Heart right ventricle (tissue), 16 donors: ENCODE results near the gene PEX26. TPM values are rescaled to one million over a fixed set of nuclear protein-coding genes. Genes with fewer than 3 reads are reported as not detected.

Experiments
- ATAC-seq, 8 donors: fragments of 200-7000 bp; cut with Tn5 transposase; one replicate each; pipeline ENCODE4 v1.9.1; 2020; ENCODE audit warnings: mild to moderate bottlenecking in 8 of 8, moderate library complexity in 8 of 8, moderate number of reproducible peaks in 1 of 8
- DNase-seq, 2 donors: peaks; one replicate each; pipeline ENCODE4 v3.0.0-alpha.2; 2020
- H3K27ac ChIP-seq, 10 donors: fragments of 200-600 bp; sonication (generic) in 2 of 10; one replicate each; pipeline versions ENCODE4 v1.5.0 to v1.8.0; 2020 to 2022; ENCODE audit warnings: mild to moderate bottlenecking in 3 of 10
- H3K27me3 ChIP-seq, 7 donors: fragments of 200-600 bp; one replicate each; pipeline ENCODE4 v1.8.0; 2021 to 2022; ENCODE audit warnings: mild to moderate bottlenecking in 2 of 7
- H3K36me3 ChIP-seq, 9 donors: fragments of 200-600 bp; sonication (generic) in 1 of 9; one replicate each; pipeline versions ENCODE4 v1.5.0 to v1.8.0; 2020 to 2022; ENCODE audit warnings: mild to moderate bottlenecking in 2 of 9
- H3K4me1 ChIP-seq, 9 donors: fragments of 200-600 bp; sonication (generic) in 1 of 9; one replicate each; pipeline versions ENCODE4 v1.5.0 to v1.8.0; 2020 to 2022; ENCODE audit warnings: mild to moderate bottlenecking in 4 of 9
- H3K4me3 ChIP-seq, 10 donors: fragments of 200-600 bp; sonication (generic) in 2 of 10; one replicate each; pipeline versions ENCODE4 v1.5.0 to v1.8.0; 2020 to 2022; ENCODE audit warnings: mild to moderate bottlenecking in 7 of 10, moderate library complexity in 2 of 10
- H3K9me3 ChIP-seq, 11 donors: fragments of 200-600 bp in 10 of 11; sonication (generic) in 2 of 11; one replicate each; pipeline versions ENCODE4 v1.5.0 to v1.8.0; 2013 to 2022; ENCODE audit warnings: mild to moderate bottlenecking in 2 of 11, control low read depth in 1 of 11, moderate library complexity in 1 of 11
- CTCF ChIP-seq, 9 donors: fragments of 200-600 bp; sonication (generic) in 2 of 9; IDR thresholded peaks; one replicate each; pipeline versions ENCODE4 v1.5.0 to v1.8.0; 2021 to 2022; ENCODE audit warnings: antibody characterized with exemption in 9 of 9, mild to moderate bottlenecking in 5 of 9, moderate library complexity in 1 of 9
- whole genome bisulfite sequencing, 2 donors: extraction: QIAGEN DNeasy Blood & Tissue Kit; methylation state at CpG; one replicate each; pipeline ENCODE4 v1.1.7; 2013; ENCODE audit warnings: inconsistent platforms in 1 of 2; 5-methylcytosine and 5-hydroxymethylcytosine counted together
- intact Hi-C, 10 donors: fragments of 100-400 bp; cut with DNase I; formaldehyde crosslinking; loops; one replicate each; pipeline versions ENCODE4 v1.11.1 to v1.14.2; 2022
- polyA plus RNA-seq, 2 donors: library from polyadenylated mRNA; stranded (reverse); fragments of 200-250 nt; gene quantifications; one replicate each; pipeline ENCODE4 v1.2.3, GENCODE V29; 2013
- total RNA-seq, 10 donors: library from RNA; stranded (reverse); fragmentation: NEBNext Ultra II Directional in 3 of 10; extraction: Animal tissue kit (Norgen Biotek cat#: 25700) in 3 of 10; gene quantifications; one replicate each; pipeline versions ENCODE4 v1.2.1 to v1.2.4, GENCODE V29; 2021 to 2023
- donor health status: Arrhythmogenic right ventricular cardiomyopathy.
- donor health status: ischemic (EF 13 %, LVEDD 7.1; RV severe dilation, severe dysfunction).
- donor health status: healthy with polysubstance abuse.
- donor health status: DM: no; HTN: yes; CAD: no.
- donor health status: DM: no; HTN: no; CAD: no.
- donor health status: ischemic (EF 25% LVEDD 6.9; RV normal size, moderate dysfunction).
- donor health status: ischemic (EF 25% LVEDD 5.7; RV mildly dilated, moderate dysfunction).
- donor health status: healthy.
- donor health status: DM: yes; HTN: yes; CAD: no.
- donor health status: Ischemic cardiomyopathy.
- donor health status: ischemic (EF 35%, LVEDD 5.7; RV mildly dilated, moderate dysfunction).
- donor health status: nonischemic (EF 11% LVEDD 7.7; RV severe dilation, severe dysfunction).
- donor health status: DM: yes; HTN: yes; CAD: no.
- donor health status: PGD.
- donor health status: ischemic (EF 29% LVEDD 5.4; RV normal size, mild dysfunction).
- donor health status: nonischemic (EF 23%, LVEDD 6.1; RV moderate dilation, normal function).

The PEX26 gene
- total and polyA plus RNA-seq, 12 donors, result 8.3 to 27.1 (median 20.2) TPM

GRCh38 chr22:18114976-18115652 is 37.3 kb downstream of the PEX26 start:
- Histone ChIP-seq H3K4me3 (no peak overlapping the region), H3K9me3 (no peaks in the 10 kb centered on the region), H3K27me3 (peaks cover 0 to 47% (median 2%) of the 10 kb centered on the region in 7 donors), H3K4me1 (peaks cover under 1 to 97% (median 45%) of the 10 kb centered on the region in 9 donors), H3K36me3 (no peaks in the 10 kb centered on the region), H3K27ac (peak overlapping the region; percentile 20 to 94 (median 76))
- WGBS, 2 donors, result 80 to 89% methylated on average over 15 of the region's 15 CpGs
- TF ChIP-seq CTCF (IDR thresholded peaks at IDR 0.05), result no peak
- intact Hi-C loops, result no loop called here
- DNase-seq (no peak), ATAC-seq (no peak)

- Histone ChIP-seq H3K27ac (peak overlapping the region; percentile 31 to 94 (median 76)), H3K27me3 (peaks cover 0 to 39% (median 0%) of the 10 kb centered on the region in 7 donors), H3K36me3 (no peaks in the 10 kb centered on the region), H3K4me1 (peaks cover 0 to 97% (median 41%) of the 10 kb centered on the region in 9 donors), H3K9me3 (no peaks in the 10 kb centered on the region), H3K4me3 (no peak overlapping the region)
- ATAC-seq (peak in 7 of 8 donors; percentile 1 to 44 (median 25)), DNase-seq (no peak)
- TF ChIP-seq CTCF (IDR thresholded peaks at IDR 0.05), result no peak
- intact Hi-C loops, result no loop called here
- 47 to 54% methylated on average over 8 of the region's 8 CpGs for WGBS, 2 donors
Measured at GRCh38 chr22:18115906-18116371, 38.1 kb downstream of the PEX26 start.

GRCh38 chr22:18116634-18117033 is 38.8 kb downstream of the PEX26 start:
- H3K4me3 ChIP-seq, result no peak overlapping the region
- peak overlapping the region in 8 of 10 donors; percentile 40 to 94 (median 87) for H3K27ac ChIP-seq

More at GRCh38 chr22:18116634-18117033, 38.8 kb downstream of the PEX26 start:
- Histone ChIP-seq H3K4me1 (peaks cover 0 to 97% (median 43%) of the 10 kb centered on the region in 9 donors), H3K27me3 (peaks cover 0 to 32% (median 0%) of the 10 kb centered on the region in 7 donors), H3K36me3 (peaks cover 0 to 6% (median 0%) of the 10 kb centered on the region in 9 donors), H3K9me3 (no peaks in the 10 kb centered on the region)
- ATAC-seq, result no peak
- TF ChIP-seq CTCF (IDR thresholded peaks at IDR 0.05), result no peak
- DNase-seq, result no peak
- intact Hi-C loops, result no loop called here
- WGBS, 2 donors, result 78 to 83% methylated on average over 15 of the region's 15 CpGs
